Karpas-422 (cell line): ENCODE results near the gene MYCBPAP. TPM values are rescaled to one million over a fixed set of nuclear protein-coding genes. Genes with fewer than 3 reads are reported as not detected.

Experiments
- DNase-seq: peaks from one replicate; pipeline ENCODE4 v3.0.0-alpha.2; 2015
- H2AFZ ChIP-seq: fragments of 200-600 bp; sonication (generic); 2 replicates; pipeline ENCODE4 v1.6.1; 2014; ENCODE audit warnings: antibody characterized with exemption, low read length, mixed read lengths
- H3K27ac ChIP-seq: fragments of 200-600 bp; sonication (generic); 2 replicates; pipeline ENCODE4 v1.5.1; 2014; ENCODE audit warnings: mild to moderate bottlenecking, low read length, moderate library complexity
- H3K27me3 ChIP-seq: fragments of 200-600 bp; sonication (generic); 2 replicates; pipeline ENCODE4 v1.6.1; 2014; ENCODE audit warnings: low read length, mixed read lengths
- H3K36me3 ChIP-seq: fragments of 200-600 bp; sonication (generic); 2 replicates; pipeline ENCODE4 v1.6.1; 2014; ENCODE audit warnings: low read length, mixed read lengths; ENCODE audit not compliant: insufficient read depth
- H3K4me1 ChIP-seq: fragments of 200-600 bp; sonication (generic); 2 replicates; pipeline ENCODE4 v1.6.1; 2014; ENCODE audit warnings: mild to moderate bottlenecking, low read length, mixed read lengths
- H3K4me2 ChIP-seq: fragments of 200-600 bp; sonication (generic); 2 replicates; pipeline ENCODE4 v1.6.1; 2014; ENCODE audit warnings: low read length, low read depth, mild to moderate bottlenecking; ENCODE audit not compliant: poor library complexity, severe bottlenecking
- H3K4me3 ChIP-seq: fragments of 200-600 bp; sonication (generic); 2 replicates; pipeline ENCODE4 v1.5.1; 2014; ENCODE audit warnings: mild to moderate bottlenecking, antibody characterized with exemption, low read length, mixed read lengths
- H3K79me2 ChIP-seq: fragments of 200-600 bp; sonication (generic); 2 replicates; pipeline ENCODE4 v1.6.1; 2014; ENCODE audit warnings: mild to moderate bottlenecking, low read length, mixed read lengths
- H3K9ac ChIP-seq: fragments of 200-600 bp; sonication (generic); 2 replicates; pipeline ENCODE4 v1.6.0; 2014; ENCODE audit warnings: low read length
- H3K9me2 ChIP-seq: fragments of 200-600 bp; sonication (generic), shearing (Covaris generic); replicated peaks from 2 replicates; pipeline ENCODE4 v1.6.0; 2014; ENCODE audit warnings: mild to moderate bottlenecking, low read length, moderate library complexity; ENCODE audit not compliant: insufficient read depth
- H3K9me3 ChIP-seq: fragments of 300-700, 200-600 bp; sonication (generic); 2 replicates; pipeline ENCODE4 v1.6.1; 2014; ENCODE audit warnings: low read length, mixed read lengths
- H4K20me1 ChIP-seq: fragments of 200-600 bp; sonication (generic); 2 replicates; pipeline ENCODE4 v1.6.1; 2014; ENCODE audit warnings: mild to moderate bottlenecking, antibody characterized with exemption, low read length, low read depth; ENCODE audit not compliant: insufficient read depth
- total RNA-seq: library from RNA; depleted of rRNA; stranded (reverse); fragments of >200 nt; shearing (Covaris generic); gene quantifications from 2 replicates; pipeline ENCODE4 v1.2.3, GENCODE V29; 2014; ENCODE audit warnings: low replicate concordance

The MYCBPAP gene
- total RNA-seq, 1 experiment from 2014 or later, result 2.0 TPM

GRCh38 chr17:50570528-50570927, 62.3 kb downstream of the MYCBPAP start:
- Histone ChIP-seq H3K27me3 (no peaks in the 10 kb centered on the region), H3K4me1 (no peaks in the 10 kb centered on the region)

DNA sequence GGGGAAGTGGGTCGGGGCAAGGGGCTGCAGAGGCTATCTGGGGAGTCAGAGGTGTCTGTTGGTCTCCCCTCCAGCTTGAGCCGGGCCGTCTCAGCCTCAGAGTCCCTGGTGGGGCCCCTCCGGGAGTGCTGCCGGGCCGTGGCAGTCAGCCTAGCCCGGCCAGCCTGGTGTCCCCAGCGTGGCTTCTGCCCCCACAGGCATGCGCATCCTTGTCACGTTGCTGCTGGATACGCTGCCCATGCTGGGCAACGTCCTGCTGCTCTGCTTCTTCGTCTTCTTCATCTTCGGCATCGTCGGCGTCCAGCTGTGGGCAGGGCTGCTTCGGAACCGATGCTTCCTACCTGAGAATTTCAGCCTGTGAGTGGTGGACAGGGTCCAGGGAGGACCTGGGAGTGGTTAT, 63.4 kb downstream of the MYCBPAP start:
- Histone ChIP-seq H2AFZ (no peak overlapping the region), H3K27ac (no peak overlapping the region), H3K9me2 (no peaks in the 10 kb centered on the region), H3K9me3 (no peaks in the 10 kb centered on the region), H3K4me3 (no peak overlapping the region), H3K4me1 (no peaks in the 10 kb centered on the region), H4K20me1 (no peaks in the 10 kb centered on the region), H3K36me3 (no peaks in the 10 kb centered on the region), H3K9ac (no peak overlapping the region), H3K79me2 (no peaks in the 10 kb centered on the region), H3K27me3 (no peaks in the 10 kb centered on the region), H3K4me2 (no peak overlapping the region)
- no peak for DNase-seq

More at GRCh38 chr17:50570528-50570927, 62.3 kb downstream of the MYCBPAP start:
- no peaks in the 10 kb centered on the region for H3K9me3 ChIP-seq
- H3K27ac ChIP-seq, result no peak overlapping the region
- no peak overlapping the region for H3K4me3 ChIP-seq
- H3K9ac ChIP-seq, result no peak overlapping the region
- H4K20me1 ChIP-seq, result no peaks in the 10 kb centered on the region
- no peaks in the 10 kb centered on the region for H3K9me2 ChIP-seq
- no peak overlapping the region for H2AFZ ChIP-seq
- H3K4me2 ChIP-seq, result no peak overlapping the region
- no peaks in the 10 kb centered on the region for H3K79me2 ChIP-seq
- no peak for DNase-seq
- H3K36me3 ChIP-seq, result no peaks in the 10 kb centered on the region

DNA sequence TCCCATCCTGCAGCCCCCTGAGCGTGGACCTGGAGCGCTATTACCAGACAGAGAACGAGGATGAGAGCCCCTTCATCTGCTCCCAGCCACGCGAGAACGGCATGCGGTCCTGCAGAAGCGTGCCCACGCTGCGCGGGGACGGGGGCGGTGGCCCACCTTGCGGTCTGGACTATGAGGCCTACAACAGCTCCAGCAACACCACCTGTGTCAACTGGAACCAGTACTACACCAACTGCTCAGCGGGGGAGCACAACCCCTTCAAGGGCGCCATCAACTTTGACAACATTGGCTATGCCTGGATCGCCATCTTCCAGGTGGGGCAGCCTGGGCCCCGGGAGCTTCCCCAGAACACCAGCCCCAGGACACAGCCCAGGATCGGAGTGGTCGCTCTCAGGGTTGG, 64.3 kb downstream of the MYCBPAP start:
- H3K79me2 ChIP-seq, result no peaks in the 10 kb centered on the region
- H3K27me3 ChIP-seq, result no peaks in the 10 kb centered on the region
- no peak for DNase-seq
- H3K9ac ChIP-seq, result no peak overlapping the region
- H3K4me3 ChIP-seq, result no peak overlapping the region
- no peaks in the 10 kb centered on the region for H3K9me2 ChIP-seq
- no peaks in the 10 kb centered on the region for H3K9me3 ChIP-seq
- H3K36me3 ChIP-seq, result no peaks in the 10 kb centered on the region
- H3K4me2 ChIP-seq, result no peak overlapping the region
- no peaks in the 10 kb centered on the region for H3K4me1 ChIP-seq
- H2AFZ ChIP-seq, result no peak overlapping the region
- H4K20me1 ChIP-seq, result no peaks in the 10 kb centered on the region
- no peak overlapping the region for H3K27ac ChIP-seq

DNA sequence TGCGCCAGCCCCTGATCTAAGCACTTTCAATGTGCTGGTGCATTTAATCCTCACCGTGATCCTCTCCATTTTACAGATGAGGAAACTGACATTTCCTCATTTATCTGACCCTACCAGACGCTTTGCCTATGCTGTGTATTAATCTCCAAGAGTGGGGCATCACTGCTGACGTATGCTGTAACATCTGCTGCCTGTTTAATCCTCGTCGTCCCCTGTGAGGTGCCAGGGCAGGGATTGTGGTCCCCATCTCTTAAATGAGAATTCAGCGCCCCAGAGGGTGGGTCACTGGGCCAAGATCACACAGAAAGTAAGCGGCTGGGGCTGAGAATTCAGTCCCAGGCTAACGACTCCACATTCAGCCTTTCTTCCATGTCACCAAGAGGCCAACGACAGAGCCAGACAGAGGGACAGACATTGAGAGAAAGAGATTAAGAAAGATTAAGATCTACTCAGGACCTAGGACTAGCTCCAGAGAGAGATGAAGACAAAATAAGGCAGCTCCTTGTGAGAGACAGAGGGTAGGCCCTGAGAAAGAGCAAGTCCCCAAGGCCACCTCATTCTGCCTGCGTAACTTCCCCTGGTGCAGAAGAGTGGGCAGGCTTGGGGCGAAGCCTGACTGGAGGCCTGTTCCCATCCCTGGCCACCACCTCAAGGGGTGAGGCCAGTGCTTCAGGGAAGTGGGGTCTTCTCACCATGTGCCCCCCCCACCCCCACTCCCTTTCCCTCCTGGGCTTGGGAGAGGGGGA, 65.8 kb downstream of the MYCBPAP start:
- H3K27ac ChIP-seq, result no peak overlapping the region
- H2AFZ ChIP-seq, result no peak overlapping the region
- H3K9ac ChIP-seq, result no peak overlapping the region
- H3K4me2 ChIP-seq, result no peak overlapping the region
- H3K4me1 ChIP-seq, result no peaks in the 10 kb centered on the region
- DNase-seq, result no peak
- H3K27me3 ChIP-seq, result no peaks in the 10 kb centered on the region
- no peaks in the 10 kb centered on the region for H4K20me1 ChIP-seq
- no peaks in the 10 kb centered on the region for H3K9me3 ChIP-seq
- no peaks in the 10 kb centered on the region for H3K36me3 ChIP-seq
- no peaks in the 10 kb centered on the region for H3K79me2 ChIP-seq
- no peak overlapping the region for H3K4me3 ChIP-seq
- H3K9me2 ChIP-seq, result no peaks in the 10 kb centered on the region

- DNase-seq, result peak; percentile 55
- Histone ChIP-seq H3K9ac (no peak overlapping the region), H3K9me3 (no peaks in the 10 kb centered on the region), H3K4me3 (no peak overlapping the region), H3K36me3 (no peaks in the 10 kb centered on the region), H3K79me2 (no peaks in the 10 kb centered on the region), H3K9me2 (no peaks in the 10 kb centered on the region), H3K27ac (no peak overlapping the region), H3K4me1 (no peaks in the 10 kb centered on the region), H3K4me2 (no peak overlapping the region), H2AFZ (no peak overlapping the region), H4K20me1 (no peaks in the 10 kb centered on the region; the same call in 1 of the 2 replicates), H3K27me3 (no peaks in the 10 kb centered on the region)
These were observed 67.5 kb downstream of the MYCBPAP start for GRCh38 chr17:50575581-50576210.

DNA sequence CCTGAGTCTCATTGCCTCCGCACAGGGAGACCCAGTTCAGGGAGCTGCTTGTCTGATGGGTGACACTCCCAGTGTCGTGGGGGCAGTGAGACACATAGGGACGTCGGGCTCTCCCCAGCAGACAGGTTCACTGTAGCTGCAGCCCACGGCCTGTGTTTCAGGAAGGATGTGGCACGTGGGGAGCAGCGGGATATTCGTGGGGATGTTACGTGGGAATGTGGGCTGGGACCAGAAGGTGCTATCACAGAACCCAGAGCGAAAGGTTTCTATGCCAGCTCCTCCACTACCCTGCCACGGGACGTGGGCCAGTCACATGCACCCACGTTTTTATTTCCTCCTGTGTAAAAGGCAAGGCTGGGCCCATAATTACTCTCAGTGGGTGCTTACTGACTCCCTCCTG, 68.6 kb downstream of the MYCBPAP start:
- DNase-seq, result no peak
- no peak overlapping the region for H2AFZ ChIP-seq
- no peaks in the 10 kb centered on the region; the same call in 1 of the 2 replicates for H4K20me1 ChIP-seq
- H3K9me3 ChIP-seq, result no peaks in the 10 kb centered on the region
- H3K27ac ChIP-seq, result no peak overlapping the region
- no peaks in the 10 kb centered on the region for H3K27me3 ChIP-seq
- H3K4me3 ChIP-seq, result no peak overlapping the region
- H3K9ac ChIP-seq, result no peak overlapping the region
- H3K36me3 ChIP-seq, result no peaks in the 10 kb centered on the region
- no peaks in the 10 kb centered on the region for H3K4me1 ChIP-seq
- H3K79me2 ChIP-seq, result no peaks in the 10 kb centered on the region
- no peak overlapping the region for H3K4me2 ChIP-seq
- H3K9me2 ChIP-seq, result no peaks in the 10 kb centered on the region

GRCh38 chr17:50577451-50577954, 69.3 kb downstream of the MYCBPAP start:
- Histone ChIP-seq H3K9me3 (no peaks in the 10 kb centered on the region), H3K9ac (no peak overlapping the region), H2AFZ (no peak overlapping the region), H3K4me2 (no peak overlapping the region), H3K79me2 (no peaks in the 10 kb centered on the region), H3K36me3 (no peaks in the 10 kb centered on the region), H3K9me2 (no peaks in the 10 kb centered on the region), H3K27ac (no peak overlapping the region), H3K4me1 (no peaks in the 10 kb centered on the region), H3K4me3 (no peak overlapping the region), H3K27me3 (no peaks in the 10 kb centered on the region), H4K20me1 (no peaks in the 10 kb centered on the region; the same call in 1 of the 2 replicates)
- DNase-seq, result no peak

GRCh38 chr17:50578173-50578572, 69.9 kb downstream of the MYCBPAP start:
- no peak overlapping the region for H3K9ac ChIP-seq
- no peaks in the 10 kb centered on the region for H3K36me3 ChIP-seq
- no peaks in the 10 kb centered on the region; the same call in 1 of the 2 replicates for H4K20me1 ChIP-seq
- H3K27me3 ChIP-seq, result no peaks in the 10 kb centered on the region
- no peak overlapping the region for H3K4me3 ChIP-seq
- no peaks in the 10 kb centered on the region for H3K4me1 ChIP-seq
- H3K4me2 ChIP-seq, result no peak overlapping the region
- no peak overlapping the region for H2AFZ ChIP-seq
- no peaks in the 10 kb centered on the region for H3K9me3 ChIP-seq
- H3K79me2 ChIP-seq, result no peaks in the 10 kb centered on the region
- no peak overlapping the region for H3K27ac ChIP-seq
- no peaks in the 10 kb centered on the region for H3K9me2 ChIP-seq
- no peak for DNase-seq
